HEK293T (cell line): Measurements from ENCODE around the gene POLE3.

Experiments used
- ARNT ChIP-seq: fragments of 450-650 bp; IDR thresholded peaks from 2 replicates; pipeline ENCODE4 v1.6.1; 2017; ENCODE audit warnings: mild to moderate bottlenecking
- BHLHE40 ChIP-seq: fragments of 450-650 bp; IDR thresholded peaks from 2 replicates; pipeline ENCODE4 v1.6.1; 2016; ENCODE audit warnings: mild to moderate bottlenecking, moderate library complexity, borderline replicate concordance
- FOXA1 ChIP-seq: fragments of 450-650 bp; IDR thresholded peaks from 2 replicates; pipeline ENCODE4 v1.6.1; 2016; ENCODE audit warnings: mild to moderate bottlenecking
- FOXK2 ChIP-seq: fragments of 450-650 bp; IDR thresholded peaks from 2 replicates; pipeline ENCODE4 v1.6.1; 2016; ENCODE audit warnings: mild to moderate bottlenecking
- FOXM1 ChIP-seq: fragments of 450-650 bp; IDR thresholded peaks from 2 replicates; pipeline ENCODE4 v1.6.1; 2017; ENCODE audit warnings: mild to moderate bottlenecking, borderline replicate concordance
- SUZ12 ChIP-seq: fragments of 450-650 bp; IDR thresholded peaks from 2 replicates; pipeline ENCODE4 v1.6.1; 2016; ENCODE audit warnings: mild to moderate bottlenecking
- TARDBP ChIP-seq: fragments of 450-650 bp; IDR thresholded peaks from 2 replicates; pipeline ENCODE4 v1.6.1; 2016

- TF ChIP-seq ARNT: no peak
- TF ChIP-seq FOXK2: no peak
- no peak for TF ChIP-seq BHLHE40
- no peak for TF ChIP-seq TARDBP
- TF ChIP-seq FOXM1: no peak
- no peak for TF ChIP-seq SUZ12
- no peak for TF ChIP-seq FOXA1
These were observed 50.1 kb downstream of the POLE3 start for GRCh38 chr9:113360242-113360842.
